WTC11 (cell line): ENCODE data around the gene TIMM21.

Source experiments
- NR2C2 ChIP-seq: sonication (generic); formaldehyde crosslinking; IDR thresholded peaks from 2 replicates; pipeline ENCODE4 v1.8.0; 2022; ENCODE audit warnings: mild to moderate bottlenecking, missing genetic modification reagents
- ZNF263 ChIP-seq: sonication (generic); formaldehyde crosslinking; IDR thresholded peaks from 2 replicates; pipeline ENCODE4 v1.8.1; 2022; ENCODE audit warnings: low read depth, mild to moderate bottlenecking, moderate library complexity, missing genetic modification reagents
- TF ChIP-seq, protein P1 (sequence below): sonication (generic); formaldehyde crosslinking; IDR thresholded peaks from 2 replicates; pipeline ENCODE4 v1.8.1; 2022; ENCODE audit warnings: missing genetic modification reagents, borderline replicate concordance

GRCh38 chr18:74115046-74115445, 33.3 kb upstream of the TIMM21 start:
- no peak for TF ChIP-seq ZNF263 (CRISPR knock-in tag)
- TF ChIP-seq, protein P1, sequence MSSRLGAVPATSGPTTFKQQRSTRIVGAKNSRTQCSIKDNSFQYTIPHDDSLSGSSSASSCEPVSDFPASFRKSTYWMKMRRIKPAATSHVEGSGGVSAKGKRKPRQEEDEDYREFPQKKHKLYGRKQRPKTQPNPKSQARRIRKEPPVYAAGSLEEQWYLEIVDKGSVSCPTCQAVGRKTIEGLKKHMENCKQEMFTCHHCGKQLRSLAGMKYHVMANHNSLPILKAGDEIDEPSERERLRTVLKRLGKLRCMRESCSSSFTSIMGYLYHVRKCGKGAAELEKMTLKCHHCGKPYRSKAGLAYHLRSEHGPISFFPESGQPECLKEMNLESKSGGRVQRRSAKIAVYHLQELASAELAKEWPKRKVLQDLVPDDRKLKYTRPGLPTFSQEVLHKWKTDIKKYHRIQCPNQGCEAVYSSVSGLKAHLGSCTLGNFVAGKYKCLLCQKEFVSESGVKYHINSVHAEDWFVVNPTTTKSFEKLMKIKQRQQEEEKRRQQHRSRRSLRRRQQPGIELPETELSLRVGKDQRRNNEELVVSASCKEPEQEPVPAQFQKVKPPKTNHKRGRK, result no peak
- no peak for TF ChIP-seq NR2C2 (CRISPR knock-in tag)
